ENCODE data around the gene LYRM2.

GRCh38 chr6:89591745-89592144, 46.8 kb downstream of the LYRM2 start:
- TF ChIP-seq CSDC2 (CRISPR knock-in tag; IDR thresholded peaks at IDR 0.05) (no peak), BACH2 (CRISPR knock-in tag; IDR thresholded peaks at IDR 0.05; ENCODE audit: borderline replicate concordance) (no peak), POU6F1 (CRISPR knock-in tag; IDR thresholded peaks at IDR 0.05; ENCODE audit: borderline replicate concordance, low read depth) (no peak), ARNTL (CRISPR knock-in tag; IDR thresholded peaks at IDR 0.05; ENCODE audit: borderline replicate concordance, low read depth) (no peak), SNAI2 (CRISPR knock-in tag; IDR thresholded peaks at IDR 0.05) (no peak)

All from SK-N-SH treated with all-trans-retinoic acid at 6 μM for 48 hours (cell line).